RPMI7951 (cell line): ENCODE data around the gene CACNB1. TPM values are rescaled to one million over a fixed set of nuclear protein-coding genes. Genes with fewer than 3 reads are reported as not detected.

Experiments used
- DNase-seq: peaks from one replicate; pipeline ENCODE4 v3.0.0-alpha.2; 2012; ENCODE audit warnings: low read depth
- total RNA-seq: library from RNA; depleted of rRNA; stranded (reverse); fragments of >200 nt; shearing (Covaris generic); gene quantifications from 2 replicates; pipeline ENCODE4 v1.2.3, GENCODE V29; 2014; rRNA removed

Gene CACNB1
- total RNA-seq, result 1.9 and 3.4 TPM in 2 replicates

GRCh38 chr17:39197380-39198185 is at the start of gene CACNB1:
TSS of gene CACNB1 (minus strand) at chr17:39197669. CDS start at chr17:39197495, 174 bp downstream.
- DNase-seq, result peak; percentile 76

DNA sequence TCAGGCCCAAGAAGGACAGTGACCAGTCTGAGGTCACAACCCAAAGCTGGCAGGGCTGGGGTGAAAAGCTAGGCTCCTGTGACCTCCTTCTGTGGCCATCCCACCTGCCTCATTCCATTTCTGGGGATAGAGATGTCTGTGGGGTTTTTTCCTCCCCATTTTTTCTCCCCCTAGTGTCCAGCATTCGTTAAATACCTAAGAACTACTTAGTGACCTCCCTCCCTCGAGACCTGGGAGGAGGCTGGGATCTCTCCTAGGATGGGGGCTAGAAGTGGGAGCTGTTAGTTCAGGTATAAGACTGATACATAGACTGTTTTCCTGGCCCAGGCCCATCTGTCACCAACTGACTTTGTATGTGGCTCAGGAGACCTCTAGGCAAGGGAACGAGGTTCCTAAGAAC is 48.8 kb upstream of the CACNB1 start:
- DNase-seq, result no peak

GRCh38 chr17:39244600-39245570 is 47.4 kb upstream of the CACNB1 start:
- DNase-seq, result peak; percentile 68

DNA sequence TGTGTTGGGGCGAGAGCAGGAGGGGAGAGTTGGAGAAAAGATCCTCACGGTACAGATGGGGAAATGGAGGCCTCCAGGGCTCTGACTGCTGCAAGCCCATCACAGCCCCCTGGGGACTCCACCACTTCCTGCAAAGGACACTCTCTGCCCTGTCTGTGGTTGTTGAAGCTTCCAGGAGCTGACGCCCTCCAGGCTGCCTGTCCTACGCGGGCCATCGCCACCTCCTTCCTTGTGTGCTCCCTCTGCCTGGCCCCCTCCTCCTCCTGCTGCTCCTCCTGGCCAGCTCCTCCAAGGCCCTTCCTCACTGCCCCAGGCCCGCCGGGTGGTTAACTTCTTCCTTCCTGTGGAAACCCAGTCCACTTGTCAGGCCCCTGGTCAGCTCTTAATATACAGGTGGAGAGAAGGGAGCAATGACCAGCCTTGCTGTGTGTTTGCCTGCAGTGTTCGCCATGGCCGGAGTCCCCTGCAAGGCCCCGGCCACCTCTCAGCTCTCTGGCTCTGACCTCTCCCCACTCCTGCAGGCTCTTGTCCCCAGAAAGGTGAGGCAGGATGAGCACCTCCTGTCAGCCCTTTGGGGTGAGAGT is 46.6 kb upstream of the CACNB1 start:
- DNase-seq, result no peak

DNA sequence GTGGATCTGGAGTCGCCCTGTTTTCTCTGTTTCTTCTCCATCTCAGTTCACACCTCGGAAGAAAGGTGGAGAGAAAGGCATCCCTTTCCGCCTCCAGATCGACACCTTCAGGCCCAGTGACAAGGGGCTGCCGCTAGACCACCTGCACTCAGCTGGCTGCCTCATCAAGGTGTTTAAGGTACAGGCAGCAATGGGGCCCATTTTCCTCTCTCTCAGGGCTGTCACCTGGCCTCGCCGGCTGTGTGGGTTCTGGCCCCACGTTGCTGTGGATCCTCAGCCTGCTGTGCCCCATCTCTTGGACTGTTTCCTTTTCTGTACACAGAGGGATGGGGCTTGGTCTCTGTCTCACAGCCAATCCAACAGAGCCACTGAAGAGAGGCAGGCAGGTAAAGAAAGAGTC is 45.7 kb upstream of the CACNB1 start:
- no peak for DNase-seq

DNA sequence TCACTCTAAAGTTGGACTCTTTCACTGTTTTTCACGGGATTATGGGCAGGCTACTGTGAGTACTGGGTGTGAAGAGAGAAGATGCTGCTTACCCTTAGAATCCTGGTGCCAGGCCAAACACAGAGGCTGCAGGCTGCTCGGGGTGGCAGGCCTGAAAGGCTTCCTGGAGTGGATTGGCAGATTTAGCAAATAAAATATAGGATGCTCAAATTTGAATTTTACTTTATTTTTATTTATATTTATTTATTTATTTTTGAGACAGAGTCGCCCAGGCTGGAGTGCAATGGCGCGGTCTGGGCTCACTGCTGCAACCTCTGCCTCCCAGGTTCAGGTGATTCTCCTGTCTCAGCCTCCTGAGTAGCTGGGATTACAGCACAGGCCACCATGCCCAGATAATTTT is 43.2 kb upstream of the CACNB1 start:
- no peak for DNase-seq

DNA sequence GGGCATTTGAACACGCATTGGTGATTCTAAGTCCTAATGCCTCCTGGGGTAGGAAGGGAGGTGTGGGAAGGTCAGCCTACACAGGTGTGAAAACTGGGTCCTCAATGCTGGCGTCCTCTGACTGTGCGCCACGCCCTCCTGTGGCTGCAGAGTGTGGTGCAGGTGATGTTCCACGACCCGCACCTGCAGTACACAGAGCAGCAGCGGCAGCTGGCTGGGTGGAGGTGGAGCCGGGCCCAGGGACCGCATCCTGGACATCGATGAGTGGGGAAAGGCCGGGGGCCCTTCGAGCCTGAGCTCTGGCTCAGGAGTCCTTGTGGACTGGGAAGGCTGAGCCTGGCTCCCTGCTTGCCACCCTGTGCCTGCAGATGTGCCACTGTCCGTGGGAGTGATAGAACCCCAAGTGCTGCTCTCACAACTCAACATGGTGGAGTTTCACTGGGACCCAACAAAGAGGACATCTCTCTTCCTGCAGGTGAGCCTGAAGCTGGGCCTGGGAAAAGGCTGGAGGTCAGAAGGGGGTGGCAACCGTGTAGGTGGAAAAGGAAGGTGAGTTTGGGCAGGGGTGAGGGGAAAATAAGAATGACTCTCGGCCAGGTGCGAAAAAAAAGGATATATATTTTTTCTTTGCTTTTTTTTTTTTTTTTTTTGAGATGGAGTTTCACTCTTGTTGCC is 42.3 kb upstream of the CACNB1 start:
- DNase-seq, result no peak

GRCh38 chr17:39238311-39238972 is 41.0 kb upstream of the CACNB1 start:
- DNase-seq, result peak; percentile 68

GRCh38 chr17:39237586-39237985 is 40.1 kb upstream of the CACNB1 start:
- no peak for DNase-seq

- DNase-seq, result no peak
Observed at GRCh38 chr17:39236981-39237441, 39.5 kb upstream of the CACNB1 start.

GRCh38 chr17:39236450-39236927 is 39.0 kb upstream of the CACNB1 start:
- no peak for DNase-seq

- peak; percentile 41 for DNase-seq
Observed at GRCh38 chr17:39235555-39236449, 38.3 kb upstream of the CACNB1 start.

DNA sequence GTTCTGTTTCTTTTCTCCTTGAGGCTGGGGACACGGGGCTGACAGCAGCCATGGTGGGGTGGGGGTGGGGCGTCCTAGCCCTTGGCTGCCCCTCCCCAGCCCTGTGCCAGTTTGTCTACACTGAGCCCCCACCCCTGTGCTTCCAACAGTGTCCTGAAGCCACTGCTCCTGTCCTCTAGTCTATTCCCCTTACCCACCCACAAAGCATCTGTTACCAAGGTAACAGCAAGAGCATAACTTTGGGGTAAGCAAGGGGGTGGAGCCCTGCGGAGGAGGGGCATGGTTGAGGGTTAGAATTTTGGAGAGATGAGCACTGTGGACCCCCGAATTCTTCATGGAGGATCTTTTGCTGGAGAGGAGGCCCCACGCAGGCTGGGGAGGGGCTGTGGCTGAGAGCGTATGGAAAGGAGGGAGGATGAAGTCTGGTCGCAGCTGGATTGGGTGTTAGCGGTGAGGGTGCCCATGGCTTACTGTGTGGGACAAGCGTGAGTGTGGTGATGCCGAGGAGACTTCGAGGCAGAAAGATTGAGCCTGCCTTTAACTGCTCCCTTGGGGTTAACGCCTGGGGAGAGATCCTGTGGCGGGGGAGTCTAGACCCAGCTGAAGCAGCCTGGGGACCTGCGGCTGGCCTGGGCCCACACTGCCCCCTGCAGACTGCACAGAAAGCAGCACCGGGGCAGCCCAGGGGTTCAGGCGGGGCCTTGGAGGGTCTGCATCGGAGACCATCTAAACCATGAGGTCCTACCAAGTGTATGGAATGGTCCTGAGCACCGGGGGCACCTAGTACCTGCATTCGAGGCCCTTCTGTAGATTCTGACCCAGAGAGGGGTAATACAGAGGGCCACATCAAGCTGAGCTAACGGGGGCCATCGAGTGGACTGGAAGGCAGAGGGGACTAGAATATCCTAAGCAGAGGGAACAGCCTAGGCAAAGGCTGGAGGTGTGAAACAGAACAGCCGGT is 34.4 kb upstream of the CACNB1 start:
- DNase-seq, result peak; percentile 41

- DNase-seq, result no peak
Observed at GRCh38 chr17:39231091-39231561, 33.7 kb upstream of the CACNB1 start.

DNA sequence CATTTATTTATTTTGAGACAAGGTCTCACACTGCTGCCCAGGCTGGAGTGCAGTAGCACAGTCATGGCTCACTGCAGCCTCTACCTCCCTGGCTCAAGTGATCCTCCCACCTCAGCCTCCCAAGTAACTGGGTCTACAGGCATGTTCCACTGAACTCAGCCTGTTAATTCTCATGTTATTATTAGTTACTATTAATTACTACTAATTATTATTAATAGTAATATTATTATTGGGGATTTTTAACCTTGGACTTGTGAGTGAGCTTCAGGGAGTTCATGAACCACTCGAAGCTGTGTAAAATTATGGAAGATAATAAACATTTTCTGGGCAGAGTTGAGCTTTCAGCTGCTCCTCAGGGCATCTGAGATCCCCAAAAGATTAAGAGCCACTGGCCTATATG is 32.9 kb upstream of the CACNB1 start:
- DNase-seq, result no peak

DNA sequence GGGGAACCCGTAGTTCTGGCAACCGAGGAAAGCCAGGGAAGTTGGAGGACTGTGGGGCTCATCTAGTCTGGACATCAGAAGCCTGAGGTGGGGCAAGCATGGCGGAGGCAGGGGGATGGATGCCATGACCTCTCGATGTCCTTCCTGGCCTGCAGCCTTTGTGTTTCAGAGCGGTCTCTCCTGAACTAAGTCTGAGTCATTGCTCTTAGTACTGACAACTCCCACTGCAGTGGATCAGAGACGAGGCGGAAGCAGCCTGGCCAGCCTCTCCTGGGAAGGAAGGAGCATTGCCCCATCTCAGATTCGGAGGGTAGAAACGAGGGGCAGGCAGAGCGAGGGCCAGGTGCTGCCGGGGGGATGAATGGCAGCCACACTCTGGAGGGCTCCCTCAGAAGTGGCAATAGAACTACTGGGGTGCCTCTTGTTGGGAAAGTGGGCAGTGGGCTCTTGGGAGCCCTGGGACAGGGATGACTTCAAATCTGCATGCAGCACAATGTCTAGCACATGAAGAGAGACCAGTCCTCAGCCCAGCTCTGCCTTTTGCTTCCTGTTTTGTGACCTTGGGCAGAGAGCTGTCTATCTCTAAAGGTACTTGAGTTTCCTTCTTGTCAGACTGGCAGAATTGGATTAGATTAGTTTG is 31.9 kb upstream of the CACNB1 start:
- DNase-seq, result peak; percentile 52

DNA sequence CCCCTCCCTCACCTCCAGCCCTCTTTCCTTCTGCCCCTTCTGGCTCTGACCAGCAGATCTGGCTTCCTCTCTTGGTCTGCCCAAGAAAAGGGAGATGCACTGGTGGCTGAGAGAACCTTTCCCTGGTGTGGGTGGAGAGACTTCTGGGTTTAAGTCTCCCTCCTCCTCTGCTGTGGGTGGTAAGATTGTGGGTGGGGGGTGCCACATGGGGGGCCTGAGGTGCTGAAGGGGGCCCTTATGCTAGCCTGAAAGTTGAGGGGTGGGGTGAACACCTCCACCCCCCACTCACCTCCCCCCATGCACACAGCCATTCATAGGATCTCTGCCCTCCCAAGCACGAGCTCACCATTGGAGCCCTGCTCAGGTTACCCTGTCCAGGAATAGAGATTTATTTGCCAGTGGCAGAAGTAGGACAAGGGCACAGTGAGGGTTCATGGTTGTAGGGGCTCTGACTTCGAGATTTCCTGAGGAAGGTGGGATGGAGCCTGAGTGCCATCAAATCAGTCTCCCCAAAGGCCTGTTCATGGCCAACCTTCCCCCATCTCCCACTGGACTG is 30.0 kb upstream of the CACNB1 start:
- no peak for DNase-seq
